ENCODE data around the gene ASB6. TPM values are rescaled to one million over a fixed set of nuclear protein-coding genes. Genes with fewer than 3 reads are reported as not detected.

Gene ASB6
- total and polyA plus RNA-seq, 7 donors: 6.3 to 20.2 (median 8.9) TPM

Other genes starting within 250 kb of the ASB6 start
- gene C9orf50, start 21.1 kb downstream of the ASB6 start, total RNA-seq: not detected
- gene C9orf50, start 21.1 kb downstream of the ASB6 start, polyA plus RNA-seq: not detected
- 10 to 100 TPM; 67.5 to 98.2 (median 72.0) TPM for gene NTMT1, start 16.0 kb downstream of the ASB6 start, total RNA-seq
- 100 to 1,000 TPM in 2 of 3 donors, 10 to 100 TPM in 1; 92.9 to 178 (median 112) TPM for gene NTMT1, start 16.0 kb downstream of the ASB6 start, polyA plus RNA-seq
- 1 to 10 TPM in 1 of 4 donors, under 1 TPM in 3; 0.27 to 1.1 (median 0.50) TPM for gene PRRX2, start 23.5 kb upstream of the ASB6 start, total RNA-seq
- under 1 TPM; 0.03 to 0.52 (median 0.34) TPM for gene PRRX2, start 23.5 kb upstream of the ASB6 start, polyA plus RNA-seq
- under 1 TPM; 0.32 to 0.67 (median 0.50) TPM for gene PTGES, start 110.9 kb upstream of the ASB6 start, total RNA-seq
- under 1 TPM; 0.32 to 0.68 (median 0.40) TPM for gene PTGES, start 110.9 kb upstream of the ASB6 start, polyA plus RNA-seq
- 10 to 100 TPM; 13.5 to 15.9 (median 14.3) TPM for gene TOR1B, start 161.0 kb upstream of the ASB6 start, total RNA-seq
- 10 to 100 TPM; 13.0 to 30.1 (median 15.9) TPM for gene TOR1B, start 161.0 kb upstream of the ASB6 start, polyA plus RNA-seq
- 10 to 100 TPM; 10.4 to 18.5 (median 12.9) TPM for gene TOR1A, start 182.0 kb upstream of the ASB6 start, total RNA-seq
- 10 to 100 TPM; 17.9 to 25.4 (median 24.0) TPM for gene TOR1A, start 182.0 kb upstream of the ASB6 start, polyA plus RNA-seq
- 10 to 100 TPM; 37.1 to 53.2 (median 44.5) TPM for gene C9orf78, start 193.1 kb upstream of the ASB6 start, total RNA-seq
- 100 to 1,000 TPM in 1 of 3 donors, 10 to 100 TPM in 2; 73.0 to 157 (median 98.0) TPM for gene C9orf78, start 193.1 kb upstream of the ASB6 start, polyA plus RNA-seq
- gene USP20, start 193.3 kb upstream of the ASB6 start, total RNA-seq: 10 to 100 TPM; 12.6 to 18.4 (median 16.5) TPM
- 10 to 100 TPM in 2 of 3 donors, 1 to 10 TPM in 1; 9.5 to 16.2 (median 11.1) TPM for gene USP20, start 193.3 kb upstream of the ASB6 start, polyA plus RNA-seq

All from psoas muscle (tissue), 7 donors.